Parathyroid adenoma (tissue), 2 donors: Measurements from ENCODE around the gene SPATA2.

ENCODE experiments used
- H2AFZ ChIP-seq: fragments of 300-600 bp; sonication (generic); one replicate; pipeline ENCODE4 v1.7.0; 2017; ENCODE audit warnings: antibody characterized with exemption, mild to moderate bottlenecking
- H3K27ac ChIP-seq: fragments of 300-600 bp; sonication (generic); one replicate; pipeline ENCODE4 v1.7.0; 2017
- H3K27me3 ChIP-seq: fragments of 300-600 bp; sonication (generic); one replicate; pipeline ENCODE4 v1.7.0; 2017; ENCODE audit warnings: low read length; ENCODE audit not compliant: control insufficient read depth, insufficient read depth
- H3K36me3 ChIP-seq: fragments of 300-600 bp; sonication (generic); one replicate; pipeline ENCODE4 v1.7.0; 2017; ENCODE audit warnings: low read length; ENCODE audit not compliant: control insufficient read depth, insufficient read depth
- H3K4me1 ChIP-seq: fragments of 300-600 bp; sonication (generic); one replicate; pipeline ENCODE4 v1.7.0; 2017; ENCODE audit warnings: control low read depth
- H3K4me2 ChIP-seq: fragments of 300-600 bp; sonication (generic); one replicate; pipeline ENCODE4 v1.7.0; 2017; ENCODE audit warnings: low read length
- H3K4me3 ChIP-seq: fragments of 300-600 bp; sonication (generic); one replicate; pipeline ENCODE4 v1.7.0; 2017; ENCODE audit warnings: low read depth, low read length
- H3K79me2 ChIP-seq: fragments of 300-600 bp; sonication (generic); one replicate; pipeline ENCODE4 v1.7.0; 2017; ENCODE audit warnings: control low read depth
- H3K9ac ChIP-seq: fragments of 300-600 bp; sonication (generic); one replicate; pipeline ENCODE4 v1.7.0; 2017; ENCODE audit warnings: mild to moderate bottlenecking
- H3K9me3 ChIP-seq: fragments of 300-600 bp; sonication (generic); one replicate; pipeline ENCODE4 v1.7.0; 2017; ENCODE audit warnings: low read length; ENCODE audit not compliant: control insufficient read depth
- TF ChIP-seq, protein P1 (sequence below): fragments of 300-600 bp; sonication (generic); IDR thresholded peaks from one replicate; pipeline ENCODE4 v1.7.0; 2017; ENCODE audit warnings: antibody characterized with exemption, mild to moderate bottlenecking
- donor health status: primary hyperparathyroidism.

Gene SPATA2

DNA sequence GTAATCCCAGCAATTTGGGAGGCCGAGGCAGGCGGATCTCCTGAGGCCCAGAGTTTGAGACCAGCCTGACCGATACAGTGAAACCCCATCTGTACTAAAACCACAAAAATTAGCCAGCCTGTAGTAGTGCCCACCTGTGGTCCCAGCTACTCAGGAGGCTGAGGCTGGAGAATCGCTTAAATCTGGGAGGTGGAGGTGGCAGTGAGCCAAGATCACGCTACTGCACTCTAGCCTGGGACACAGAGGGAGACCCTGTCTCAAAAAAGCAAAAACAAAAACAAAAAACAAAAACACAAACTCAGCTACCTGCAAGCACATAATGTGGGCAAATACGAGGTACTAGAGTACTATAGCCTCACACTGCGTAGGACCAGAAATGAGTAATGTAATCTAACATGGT is 3.7 kb upstream of the SPATA2 start:
- no peaks in the 10 kb centered on the region for H3K36me3 ChIP-seq
- peaks cover 13% of the 10 kb centered on the region for H3K4me1 ChIP-seq
- TF ChIP-seq, protein P1, sequence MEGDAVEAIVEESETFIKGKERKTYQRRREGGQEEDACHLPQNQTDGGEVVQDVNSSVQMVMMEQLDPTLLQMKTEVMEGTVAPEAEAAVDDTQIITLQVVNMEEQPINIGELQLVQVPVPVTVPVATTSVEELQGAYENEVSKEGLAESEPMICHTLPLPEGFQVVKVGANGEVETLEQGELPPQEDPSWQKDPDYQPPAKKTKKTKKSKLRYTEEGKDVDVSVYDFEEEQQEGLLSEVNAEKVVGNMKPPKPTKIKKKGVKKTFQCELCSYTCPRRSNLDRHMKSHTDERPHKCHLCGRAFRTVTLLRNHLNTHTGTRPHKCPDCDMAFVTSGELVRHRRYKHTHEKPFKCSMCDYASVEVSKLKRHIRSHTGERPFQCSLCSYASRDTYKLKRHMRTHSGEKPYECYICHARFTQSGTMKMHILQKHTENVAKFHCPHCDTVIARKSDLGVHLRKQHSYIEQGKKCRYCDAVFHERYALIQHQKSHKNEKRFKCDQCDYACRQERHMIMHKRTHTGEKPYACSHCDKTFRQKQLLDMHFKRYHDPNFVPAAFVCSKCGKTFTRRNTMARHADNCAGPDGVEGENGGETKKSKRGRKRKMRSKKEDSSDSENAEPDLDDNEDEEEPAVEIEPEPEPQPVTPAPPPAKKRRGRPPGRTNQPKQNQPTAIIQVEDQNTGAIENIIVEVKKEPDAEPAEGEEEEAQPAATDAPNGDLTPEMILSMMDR = no peak
- H3K9ac ChIP-seq = no peak overlapping the region
- no peaks in the 10 kb centered on the region for H3K9me3 ChIP-seq
- no peak overlapping the region for H3K4me2 ChIP-seq
- H3K27ac ChIP-seq = no peak overlapping the region
- H3K27me3 ChIP-seq = no peaks in the 10 kb centered on the region
- peaks cover 13% of the 10 kb centered on the region for H3K79me2 ChIP-seq
- H2AFZ ChIP-seq = no peak overlapping the region
- no peak overlapping the region for H3K4me3 ChIP-seq

DNA sequence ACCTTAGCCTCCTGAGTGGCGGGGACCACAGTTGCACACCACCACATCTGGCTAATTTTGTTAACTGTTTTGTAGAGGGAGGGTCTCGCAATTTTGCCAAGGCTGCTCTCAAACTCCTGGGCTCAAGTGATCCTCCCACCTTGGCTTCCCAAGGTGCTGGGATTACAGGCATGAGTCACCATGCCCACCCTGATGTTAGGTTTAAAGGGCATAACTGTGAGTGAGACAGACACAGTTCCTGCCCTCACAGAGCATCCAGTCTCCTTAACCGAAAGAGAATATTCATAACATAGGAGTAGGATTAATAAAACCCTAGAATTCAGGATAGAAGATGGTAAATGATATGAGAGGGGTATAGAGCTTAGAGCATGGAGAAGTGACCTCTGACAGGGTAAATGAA is 3.1 kb upstream of the SPATA2 start:
- no peaks in the 10 kb centered on the region for H3K27me3 ChIP-seq
- no peak overlapping the region for H3K27ac ChIP-seq
- peaks cover 18% of the 10 kb centered on the region for H3K4me1 ChIP-seq
- H3K4me3 ChIP-seq = no peak overlapping the region
- H3K9me3 ChIP-seq = no peaks in the 10 kb centered on the region
- peaks cover 19% of the 10 kb centered on the region for H3K79me2 ChIP-seq
- no peak overlapping the region for H3K4me2 ChIP-seq
- H3K36me3 ChIP-seq = no peaks in the 10 kb centered on the region
- H3K9ac ChIP-seq = no peak overlapping the region
- H2AFZ ChIP-seq = no peak overlapping the region
- TF ChIP-seq, protein P1 = no peak

DNA sequence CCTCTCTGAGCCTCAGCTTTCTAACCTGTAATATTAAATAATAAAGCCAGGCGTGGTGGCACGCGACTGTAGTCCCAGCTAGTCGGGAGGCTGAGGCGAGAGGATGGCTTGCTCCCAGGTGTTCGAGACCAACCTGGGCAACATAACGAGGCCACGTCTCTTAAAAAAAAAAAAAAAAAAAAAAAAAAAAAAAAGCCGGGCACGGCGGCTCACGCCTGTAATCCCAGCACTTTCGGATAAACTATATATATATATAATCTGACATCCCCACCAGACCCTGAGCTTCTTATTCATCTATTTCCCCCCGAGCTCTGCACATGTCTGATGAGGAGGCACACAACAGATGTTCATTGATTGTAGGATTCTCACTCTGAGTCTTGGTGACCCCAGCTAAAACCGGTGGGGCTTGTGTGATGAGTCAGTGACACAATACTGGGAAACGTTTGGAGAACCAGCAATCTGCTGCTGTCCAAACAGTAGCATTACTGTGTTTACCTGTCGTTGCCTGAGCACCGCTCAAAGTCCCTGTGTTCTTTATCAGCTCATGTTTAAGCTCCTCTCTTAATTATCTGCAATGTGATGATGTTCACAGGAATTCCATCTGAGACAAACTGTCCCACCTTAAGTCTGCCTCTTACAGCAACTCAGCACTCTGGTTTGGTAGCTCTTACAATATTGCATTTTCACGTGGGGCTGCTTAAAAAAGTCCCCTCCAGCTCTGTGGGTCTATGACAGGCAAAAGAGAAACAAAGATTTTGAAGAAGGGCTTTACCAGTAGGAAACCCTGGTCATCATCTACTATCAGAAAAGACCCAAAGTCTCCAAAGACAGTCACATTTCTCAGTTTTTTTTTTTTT is 1.0 kb upstream of the SPATA2 start:
- H3K9me3 ChIP-seq = no peaks in the 10 kb centered on the region
- peak overlapping the region; percentile 96 for H3K4me2 ChIP-seq
- H2AFZ ChIP-seq = peak overlapping the region; percentile 92
- TF ChIP-seq, protein P1 = no peak
- no peaks in the 10 kb centered on the region for H3K27me3 ChIP-seq
- no peak overlapping the region for H3K9ac ChIP-seq
- H3K79me2 ChIP-seq = peaks cover 35% of the 10 kb centered on the region
- no peaks in the 10 kb centered on the region for H3K36me3 ChIP-seq
- peak overlapping the region; percentile 99 for H3K4me3 ChIP-seq
- H3K27ac ChIP-seq = peak overlapping the region; percentile 99
- peaks cover 26% of the 10 kb centered on the region for H3K4me1 ChIP-seq

DNA sequence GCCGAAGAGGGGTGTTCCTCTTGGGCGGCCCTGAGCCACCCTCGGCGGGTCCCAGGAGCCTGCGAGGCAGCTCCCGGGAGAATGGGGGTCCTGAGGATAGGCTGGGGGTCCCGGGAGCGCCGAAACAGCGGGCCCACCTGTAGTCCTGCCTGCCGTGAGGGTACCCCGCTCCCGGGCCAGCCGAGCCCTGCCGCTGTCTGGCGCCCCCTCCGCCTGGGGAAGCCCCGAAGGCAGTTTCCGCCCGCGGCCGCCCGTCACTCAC is 280 bp downstream of the SPATA2 start:
- TF ChIP-seq, protein P1 = no peak
- Histone ChIP-seq H3K9me3 (no peaks in the 10 kb centered on the region), H3K36me3 (no peaks in the 10 kb centered on the region), H3K27ac (peak overlapping the region; percentile 99), H3K4me3 (peak overlapping the region; percentile 99), H3K9ac (peak overlapping the region; percentile 77), H2AFZ (peak overlapping the region; percentile 92), H3K27me3 (no peaks in the 10 kb centered on the region), H3K4me2 (peak overlapping the region; percentile 96), H3K4me1 (peaks cover 26% of the 10 kb centered on the region), H3K79me2 (peaks cover 48% of the 10 kb centered on the region)
